Measurements from ENCODE around the gene TINAGL1.

Gene TINAGL1

GRCh38 chr1:31570906-31571305, 5.4 kb upstream of the TINAGL1 start:
- Histone ChIP-seq H3K9me3 (ENCODE audit: insufficient read depth, low read length) (no peaks in the 10 kb centered on the region), H4K20me1 (ENCODE audit: low read depth, low read length) (no peaks in the 10 kb centered on the region), H3K9ac (ENCODE audit: low read length) (no peak overlapping the region), H3K27ac (ENCODE audit: low read depth, low read length) (no peak overlapping the region), H2AFZ (ENCODE audit: low read depth, low read length, severe bottlenecking) (no peak overlapping the region), H3K36me3 (ENCODE audit: low read length) (no peaks in the 10 kb centered on the region), H3K9me2 (replicated peaks; ENCODE audit: insufficient read depth, low read length) (no peaks in the 10 kb centered on the region), H3F3A (ENCODE audit: insufficient read depth) (no peaks in the 10 kb centered on the region), H3K79me2 (ENCODE audit: insufficient read depth, low read length) (no peaks in the 10 kb centered on the region), H3K4me2 (ENCODE audit: low read depth, low read length, poor library complexity, severe bottlenecking) (no peak overlapping the region), H3K4me3 (ENCODE audit: insufficient read depth, low read length, poor library complexity, severe bottlenecking) (no peak overlapping the region), H3K27me3 (ENCODE audit: low read length) (no peaks in the 10 kb centered on the region)
- TF ChIP-seq EZH2phosphoT487 (conservative IDR thresholded peaks at IDR 0.05; ENCODE audit: low read length) (no peak), CTCF (IDR thresholded peaks at IDR 0.05; ENCODE audit: insufficient read depth, low read length, poor library complexity, severe bottlenecking) (no peak)

- Histone ChIP-seq H3K36me3 (ENCODE audit: low read length) (no peaks in the 10 kb centered on the region), H3F3A (ENCODE audit: insufficient read depth) (no peaks in the 10 kb centered on the region), H3K9ac (ENCODE audit: low read length) (no peak overlapping the region), H3K27me3 (ENCODE audit: low read length) (no peaks in the 10 kb centered on the region), H4K20me1 (ENCODE audit: low read depth, low read length) (no peaks in the 10 kb centered on the region), H3K27ac (ENCODE audit: low read depth, low read length) (no peak overlapping the region), H3K79me2 (ENCODE audit: insufficient read depth, low read length) (no peaks in the 10 kb centered on the region), H3K9me3 (ENCODE audit: insufficient read depth, low read length) (no peaks in the 10 kb centered on the region), H2AFZ (ENCODE audit: low read depth, low read length, severe bottlenecking) (no peak overlapping the region), H3K4me2 (ENCODE audit: low read depth, low read length, poor library complexity, severe bottlenecking) (no peak overlapping the region), H3K4me3 (ENCODE audit: insufficient read depth, low read length, poor library complexity, severe bottlenecking) (no peak overlapping the region), H3K9me2 (replicated peaks; ENCODE audit: insufficient read depth, low read length) (no peaks in the 10 kb centered on the region)
- TF ChIP-seq CTCF (IDR thresholded peaks at IDR 0.05; ENCODE audit: insufficient read depth, low read length, poor library complexity, severe bottlenecking) (no peak), EZH2phosphoT487 (conservative IDR thresholded peaks at IDR 0.05; ENCODE audit: low read length) (no peak)
These were observed 4.7 kb upstream of the TINAGL1 start for GRCh38 chr1:31571340-31572295.

GRCh38 chr1:31572323-31573104, 3.8 kb upstream of the TINAGL1 start:
- H3K9me2 ChIP-seq (replicated peaks; ENCODE audit: insufficient read depth, low read length) = no peaks in the 10 kb centered on the region
- no peak overlapping the region for H3K4me2 ChIP-seq (ENCODE audit: low read depth, low read length, poor library complexity, severe bottlenecking)
- H3K9me3 ChIP-seq (ENCODE audit: insufficient read depth, low read length) = no peaks in the 10 kb centered on the region
- H3K36me3 ChIP-seq (ENCODE audit: low read length) = no peaks in the 10 kb centered on the region
- H3K27me3 ChIP-seq (ENCODE audit: low read length) = no peaks in the 10 kb centered on the region
- H3K4me3 ChIP-seq (ENCODE audit: insufficient read depth, low read length, poor library complexity, severe bottlenecking) = no peak overlapping the region
- H3K9ac ChIP-seq (ENCODE audit: low read length) = no peak overlapping the region
- H3K79me2 ChIP-seq (ENCODE audit: insufficient read depth, low read length) = no peaks in the 10 kb centered on the region
- H3F3A ChIP-seq (ENCODE audit: insufficient read depth) = no peaks in the 10 kb centered on the region
- H4K20me1 ChIP-seq (ENCODE audit: low read depth, low read length) = no peaks in the 10 kb centered on the region
- TF ChIP-seq EZH2phosphoT487 (conservative IDR thresholded peaks at IDR 0.05; ENCODE audit: low read length) = no peak
- no peak for TF ChIP-seq CTCF (IDR thresholded peaks at IDR 0.05; ENCODE audit: insufficient read depth, low read length, poor library complexity, severe bottlenecking)
- no peak overlapping the region for H2AFZ ChIP-seq (ENCODE audit: low read depth, low read length, severe bottlenecking)
- no peak overlapping the region for H3K27ac ChIP-seq (ENCODE audit: low read depth, low read length)
